ENCODE results near the gene SYT13.

SYT13 gene

GRCh38 chr11:45332276-45332934 lies 46.3 kb upstream of the SYT13 start:
- H3K27ac ChIP-seq: no peak overlapping the region
- TF ChIP-seq CTCF (conservative IDR thresholded peaks at IDR 0.05): peak; percentile 87
- TF ChIP-seq ZFX (IDR thresholded peaks at IDR 0.05): no peak

DNA sequence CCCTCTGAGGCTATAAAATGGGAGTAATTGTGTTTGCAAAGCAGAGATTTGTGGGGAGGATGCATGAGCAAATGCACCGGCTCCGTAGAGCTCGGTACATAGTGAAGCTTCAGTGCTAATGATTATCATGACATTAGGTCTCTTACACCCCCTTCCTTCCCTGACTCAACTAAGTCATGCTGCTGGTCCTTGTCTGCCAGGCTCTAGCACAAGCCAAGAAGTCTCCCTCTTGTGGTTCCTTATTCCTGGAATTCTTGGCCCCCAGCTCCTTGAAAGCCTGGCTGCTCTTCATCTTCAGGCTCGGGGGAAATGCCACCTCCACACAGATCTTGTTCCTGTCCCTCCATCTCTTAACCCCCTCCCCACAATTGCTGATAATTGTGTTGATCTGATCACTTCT lies 45.7 kb upstream of the SYT13 start:
- TF ChIP-seq ZFX (IDR thresholded peaks at IDR 0.05) (no peak), CTCF (conservative IDR thresholded peaks at IDR 0.05) (no peak)
- no peak overlapping the region for H3K27ac ChIP-seq

- TF ChIP-seq CTCF (conservative IDR thresholded peaks at IDR 0.05) (no peak), ZFX (IDR thresholded peaks at IDR 0.05) (no peak)
- no peak overlapping the region for H3K27ac ChIP-seq
These were observed 42.6 kb upstream of the SYT13 start for GRCh38 chr11:45328726-45329125.

GRCh38 chr11:45324459-45324858 lies 38.3 kb upstream of the SYT13 start:
- no peak overlapping the region for H3K27ac ChIP-seq
- TF ChIP-seq ZFX (IDR thresholded peaks at IDR 0.05) (no peak), CTCF (conservative IDR thresholded peaks at IDR 0.05) (no peak)

GRCh38 chr11:45323601-45324249 lies 37.6 kb upstream of the SYT13 start:
- no peak for TF ChIP-seq CTCF (conservative IDR thresholded peaks at IDR 0.05)
- TF ChIP-seq ZFX (IDR thresholded peaks at IDR 0.05): no peak
- H3K27ac ChIP-seq: no peak overlapping the region

- TF ChIP-seq CTCF (conservative IDR thresholded peaks at IDR 0.05) (no peak), ZFX (IDR thresholded peaks at IDR 0.05) (no peak)
- H3K27ac ChIP-seq: no peak overlapping the region
These were observed 36.9 kb upstream of the SYT13 start for GRCh38 chr11:45322891-45323600.

GRCh38 chr11:45322111-45322705 lies 36.1 kb upstream of the SYT13 start:
- TF ChIP-seq CTCF (conservative IDR thresholded peaks at IDR 0.05): no peak
- no peak overlapping the region for H3K27ac ChIP-seq
